ENCODE measurements around the gene ARTN.

The ARTN gene

GRCh38 chr1:43908226-43908625 lies 25.4 kb upstream of the ARTN start:
- TF ChIP-seq POLR2A (IDR thresholded peaks at IDR 0.05; ENCODE audit: low read depth, low read length) (no peak), TAF1 (IDR thresholded peaks at IDR 0.05; ENCODE audit: borderline replicate concordance, low read depth, low read length) (no peak), POLR2AphosphoS5 (IDR thresholded peaks at IDR 0.05; ENCODE audit: low read depth, low read length) (no peak)
- FAIRE-seq (no peak), DNase-seq (ENCODE audit: insufficient read length) (no peak)

GRCh38 chr1:43908858-43909257 lies 24.7 kb upstream of the ARTN start:
- TF ChIP-seq TAF1 (IDR thresholded peaks at IDR 0.05; ENCODE audit: borderline replicate concordance, low read depth, low read length): no peak
- no peak for FAIRE-seq
- no peak for DNase-seq (ENCODE audit: insufficient read length)

GRCh38 chr1:43910343-43910742 lies 23.3 kb upstream of the ARTN start:
- no peak for TF ChIP-seq POLR2AphosphoS5 (IDR thresholded peaks at IDR 0.05; ENCODE audit: low read depth, low read length)
- TF ChIP-seq TAF1 (IDR thresholded peaks at IDR 0.05; ENCODE audit: borderline replicate concordance, low read depth, low read length): no peak
- TF ChIP-seq POLR2A (IDR thresholded peaks at IDR 0.05; ENCODE audit: low read depth, low read length): no peak
- no peak for FAIRE-seq
- no peak for DNase-seq (ENCODE audit: insufficient read length)

GRCh38 chr1:43912607-43913006 lies 21.0 kb upstream of the ARTN start:
- FAIRE-seq (no peak), DNase-seq (ENCODE audit: insufficient read length) (no peak)
- TF ChIP-seq POLR2AphosphoS5 (IDR thresholded peaks at IDR 0.05; ENCODE audit: low read depth, low read length) (no peak), TAF1 (IDR thresholded peaks at IDR 0.05; ENCODE audit: borderline replicate concordance, low read depth, low read length) (no peak), POLR2A (IDR thresholded peaks at IDR 0.05; ENCODE audit: low read depth, low read length) (no peak)

GRCh38 chr1:43913051-43913501 lies 20.5 kb upstream of the ARTN start:
- TF ChIP-seq POLR2A (IDR thresholded peaks at IDR 0.05; ENCODE audit: low read depth, low read length): no peak
- no peak for TF ChIP-seq POLR2AphosphoS5 (IDR thresholded peaks at IDR 0.05; ENCODE audit: low read depth, low read length)
- TF ChIP-seq TAF1 (IDR thresholded peaks at IDR 0.05; ENCODE audit: borderline replicate concordance, low read depth, low read length): no peak
- DNase-seq (ENCODE audit: insufficient read length) (no peak), FAIRE-seq (no peak)

- FAIRE-seq (no peak), DNase-seq (ENCODE audit: insufficient read length) (no peak)
- TF ChIP-seq POLR2A (IDR thresholded peaks at IDR 0.05; ENCODE audit: low read depth, low read length) (no peak), POLR2AphosphoS5 (IDR thresholded peaks at IDR 0.05; ENCODE audit: low read depth, low read length) (no peak), TAF1 (IDR thresholded peaks at IDR 0.05; ENCODE audit: borderline replicate concordance, low read depth, low read length) (no peak)
Observed at GRCh38 chr1:43913666-43914360, 19.8 kb upstream of the ARTN start.

GRCh38 chr1:43914576-43915525 lies 18.8 kb upstream of the ARTN start:
- FAIRE-seq: no peak
- no peak for TF ChIP-seq POLR2AphosphoS5 (IDR thresholded peaks at IDR 0.05; ENCODE audit: low read depth, low read length)
- TF ChIP-seq POLR2A (IDR thresholded peaks at IDR 0.05; ENCODE audit: low read depth, low read length): no peak
- no peak for TF ChIP-seq TAF1 (IDR thresholded peaks at IDR 0.05; ENCODE audit: borderline replicate concordance, low read depth, low read length)
- DNase-seq (ENCODE audit: insufficient read length): no peak

- DNase-seq (ENCODE audit: insufficient read length): no peak
- TF ChIP-seq TAF1 (IDR thresholded peaks at IDR 0.05; ENCODE audit: borderline replicate concordance, low read depth, low read length): no peak
- no peak for TF ChIP-seq POLR2A (IDR thresholded peaks at IDR 0.05; ENCODE audit: low read depth, low read length)
- no peak for TF ChIP-seq POLR2AphosphoS5 (IDR thresholded peaks at IDR 0.05; ENCODE audit: low read depth, low read length)
- no peak for FAIRE-seq
Observed at GRCh38 chr1:43919906-43920305, 13.7 kb upstream of the ARTN start.

GRCh38 chr1:43921022-43921421 lies 12.6 kb upstream of the ARTN start:
- DNase-seq (ENCODE audit: insufficient read length) (no peak), FAIRE-seq (no peak)
- TF ChIP-seq TAF1 (IDR thresholded peaks at IDR 0.05; ENCODE audit: borderline replicate concordance, low read depth, low read length) (no peak), POLR2A (IDR thresholded peaks at IDR 0.05; ENCODE audit: low read depth, low read length) (no peak), POLR2AphosphoS5 (IDR thresholded peaks at IDR 0.05; ENCODE audit: low read depth, low read length) (no peak)

GRCh38 chr1:43924516-43924915 lies 9.1 kb upstream of the ARTN start:
- FAIRE-seq (no peak), DNase-seq (ENCODE audit: insufficient read length) (no peak)
- TF ChIP-seq TAF1 (IDR thresholded peaks at IDR 0.05; ENCODE audit: borderline replicate concordance, low read depth, low read length) (no peak), POLR2A (IDR thresholded peaks at IDR 0.05; ENCODE audit: low read depth, low read length) (no peak), POLR2AphosphoS5 (IDR thresholded peaks at IDR 0.05; ENCODE audit: low read depth, low read length) (no peak)

- DNase-seq (ENCODE audit: insufficient read length) (no peak), FAIRE-seq (no peak)
- no peak for TF ChIP-seq TAF1 (IDR thresholded peaks at IDR 0.05; ENCODE audit: borderline replicate concordance, low read depth, low read length)
- TF ChIP-seq POLR2A (IDR thresholded peaks at IDR 0.05; ENCODE audit: low read depth, low read length): no peak
- TF ChIP-seq POLR2AphosphoS5 (IDR thresholded peaks at IDR 0.05; ENCODE audit: low read depth, low read length): no peak
Observed at GRCh38 chr1:43925846-43926245, 7.8 kb upstream of the ARTN start.

Measured in GM12892 (cell line).